ENCODE measurements around the gene GALNT15.
A peak's percentile ranks its signal among the peaks of the same experiment; 100 is the strongest.

The GALNT15 gene

DNA sequence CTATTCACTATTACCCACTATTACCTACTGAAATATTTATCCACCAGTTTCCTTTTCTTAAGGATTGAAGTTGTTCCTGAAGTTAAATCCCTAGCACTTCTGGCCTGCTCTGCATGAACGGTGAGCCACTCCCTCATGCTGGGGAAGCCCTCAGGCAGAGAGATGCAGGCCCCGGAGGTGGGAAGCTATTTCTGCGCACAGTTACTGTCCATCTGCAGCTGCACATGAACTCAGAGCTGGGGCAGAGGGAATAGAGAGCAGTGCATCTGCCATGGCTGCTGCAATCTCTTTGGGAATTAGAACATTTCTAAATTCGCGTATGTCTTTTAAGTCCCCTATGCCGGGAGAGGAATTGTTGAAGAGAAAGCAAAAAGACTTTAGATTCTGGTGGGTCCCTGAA lies 6.3 kb upstream of the GALNT15 start:
- DNase-seq (ENCODE audit: low read depth) = no peak

DNA sequence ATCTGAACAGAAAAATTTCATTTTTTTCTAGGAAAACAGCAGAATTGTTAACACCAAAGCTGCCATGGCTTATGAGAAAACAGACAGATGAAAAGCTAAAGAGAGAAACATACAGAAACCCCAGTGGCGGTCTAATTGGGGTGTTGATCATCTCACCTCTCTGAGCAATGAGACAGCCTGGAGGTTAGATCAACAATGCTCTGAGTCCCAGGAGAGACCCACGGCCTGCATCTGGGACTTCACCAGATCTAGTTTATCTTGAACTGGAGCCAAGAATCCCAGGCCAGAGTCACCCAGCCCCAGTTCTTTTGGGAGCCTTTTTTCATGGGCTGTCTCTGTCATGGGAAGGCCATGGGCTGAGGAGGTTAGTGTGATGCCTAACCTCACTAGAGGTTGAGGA lies 3.5 kb upstream of the GALNT15 start:
- no peak for DNase-seq (ENCODE audit: low read depth)

DNA sequence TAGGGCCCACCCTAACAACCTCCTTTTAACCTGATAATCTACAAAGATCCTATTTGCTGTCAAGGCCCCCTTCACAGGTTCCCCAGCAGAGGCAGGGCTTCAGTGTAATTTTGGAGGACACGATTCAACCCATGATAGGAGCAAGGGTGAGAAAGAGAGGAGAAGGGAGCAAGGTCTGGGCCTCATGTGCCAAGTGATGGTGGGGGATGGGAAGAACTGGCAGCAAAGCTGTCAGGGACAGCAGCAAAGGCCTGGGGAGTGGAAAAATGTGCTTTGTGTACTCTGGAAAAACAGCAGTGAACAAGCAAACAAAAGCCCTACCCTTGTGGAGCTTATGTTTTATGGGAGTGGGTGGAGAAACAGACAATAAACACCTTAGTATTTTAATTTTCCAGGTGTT lies 2.7 kb upstream of the GALNT15 start:
- no peak for DNase-seq (ENCODE audit: low read depth)

DNA sequence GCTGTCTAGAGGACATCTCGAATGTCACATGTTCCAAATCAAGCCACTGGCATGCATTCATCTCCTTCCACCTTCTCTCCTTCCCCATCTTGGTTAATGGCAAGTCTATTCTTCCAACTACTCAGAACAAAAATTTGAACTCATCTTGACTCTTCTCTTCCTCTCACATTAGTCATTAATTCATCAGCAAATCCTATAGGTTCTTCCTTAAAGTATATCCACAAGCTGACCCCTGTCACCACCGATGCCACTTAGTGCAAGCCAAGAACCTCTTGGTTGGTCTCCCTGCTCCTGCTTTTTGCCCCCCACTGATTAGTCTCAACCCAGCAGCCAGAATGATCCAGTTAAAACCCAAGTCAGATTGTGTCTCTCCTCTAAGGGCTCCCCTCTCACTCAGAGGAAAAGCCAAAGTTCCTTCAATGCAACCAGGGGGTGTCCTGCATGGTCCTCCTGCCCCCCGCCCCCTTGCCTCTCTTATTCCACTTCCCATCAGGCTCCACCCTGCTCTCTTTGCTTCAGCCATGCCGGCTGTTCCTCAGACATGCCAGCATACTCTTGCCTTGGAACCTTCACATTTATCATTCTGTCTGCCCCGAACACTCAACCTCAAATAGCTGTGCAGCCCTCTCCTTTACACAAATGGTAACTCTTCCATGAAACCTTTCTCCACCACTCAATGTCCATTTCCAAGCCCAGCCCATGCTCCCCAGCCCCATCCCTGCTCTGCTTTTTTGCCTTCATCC lies 1.0 kb upstream of the GALNT15 start:
- DNase-seq (ENCODE audit: low read depth) = no peak

DNA sequence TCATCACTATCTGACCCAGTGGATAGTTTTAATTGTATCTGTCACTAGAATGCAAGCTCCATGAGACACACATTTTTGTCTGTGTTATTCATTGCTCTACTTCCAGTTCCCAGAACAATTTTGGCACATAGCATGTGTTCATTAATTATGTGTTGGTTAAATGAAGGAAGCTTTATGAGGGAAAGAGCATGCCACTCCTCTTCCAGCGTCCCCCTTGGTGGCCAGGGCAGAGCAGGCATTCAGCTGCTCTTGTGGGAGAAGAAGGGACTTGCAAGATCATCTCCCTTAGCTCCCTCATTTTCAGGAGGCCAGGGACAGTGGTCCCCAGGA lies 489 bp upstream of the GALNT15 start:
- DNase-seq (ENCODE audit: low read depth) = no peak

DNA sequence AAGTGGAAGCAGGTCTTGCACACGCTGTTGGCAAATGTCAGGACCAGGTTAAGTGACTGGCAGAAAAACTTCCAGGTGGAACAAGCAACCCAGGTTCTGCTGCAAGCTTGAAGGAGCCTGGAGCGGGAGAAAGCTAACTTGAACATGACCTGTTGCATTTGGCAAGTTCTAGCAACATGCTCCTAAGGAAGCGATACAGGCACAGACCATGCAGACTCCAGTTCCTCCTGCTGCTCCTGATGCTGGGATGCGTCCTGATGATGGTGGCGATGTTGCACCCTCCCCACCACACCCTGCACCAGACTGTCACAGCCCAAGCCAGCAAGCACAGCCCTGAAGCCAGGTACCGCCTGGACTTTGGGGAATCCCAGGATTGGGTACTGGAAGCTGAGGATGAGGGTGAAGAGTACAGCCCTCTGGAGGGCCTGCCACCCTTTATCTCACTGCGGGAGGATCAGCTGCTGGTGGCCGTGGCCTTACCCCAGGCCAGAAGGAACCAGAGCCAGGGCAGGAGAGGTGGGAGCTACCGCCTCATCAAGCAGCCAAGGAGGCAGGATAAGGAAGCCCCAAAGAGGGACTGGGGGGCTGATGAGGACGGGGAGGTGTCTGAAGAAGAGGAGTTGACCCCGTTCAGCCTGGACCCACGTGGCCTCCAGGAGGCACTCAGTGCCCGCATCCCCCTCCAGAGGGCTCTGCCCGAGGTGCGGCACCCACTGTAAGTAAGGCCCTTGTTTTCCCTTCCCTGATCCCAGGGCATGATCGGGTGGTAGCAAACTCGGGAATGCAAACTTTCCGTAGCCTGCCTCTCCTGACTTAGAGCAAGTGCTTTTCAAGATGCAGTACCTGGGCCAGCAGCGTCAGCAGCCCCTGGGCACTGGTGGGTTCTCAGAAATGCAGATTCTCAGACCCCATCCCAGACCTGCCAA lies 759 bp downstream of the GALNT15 start:
- DNase-seq (ENCODE audit: low read depth) = no peak

DNA sequence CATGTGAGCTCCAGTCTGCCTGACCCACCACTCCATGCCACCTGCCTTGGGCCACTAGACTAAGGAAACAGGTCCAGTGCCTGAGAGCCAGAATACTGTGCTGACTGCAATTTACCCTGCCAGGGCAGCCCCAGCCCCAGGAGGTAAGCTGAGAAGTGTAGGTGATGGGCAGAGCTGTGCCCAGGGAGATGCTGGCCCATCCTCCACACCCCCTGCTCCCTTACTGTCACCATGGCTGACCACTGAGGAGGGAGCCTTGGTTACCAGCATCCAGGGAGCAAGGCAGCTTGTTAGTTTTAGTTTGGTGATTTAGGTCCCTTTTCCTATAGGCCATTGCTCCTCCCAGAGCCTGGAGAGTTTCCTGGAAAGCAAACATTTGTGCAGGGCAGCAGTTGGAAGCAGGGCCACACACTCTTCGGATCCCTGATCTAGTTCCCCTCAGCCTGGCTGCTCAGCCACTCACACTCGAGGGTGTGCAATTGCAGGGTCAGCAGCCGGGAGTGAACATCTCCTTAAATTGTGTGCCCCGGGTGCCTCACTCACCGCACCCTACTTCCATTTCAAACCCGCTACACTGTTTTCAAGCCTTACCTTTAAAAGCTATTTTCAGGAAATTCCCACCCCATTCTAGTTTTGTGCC lies 2.0 kb downstream of the GALNT15 start:
- no peak for DNase-seq (ENCODE audit: low read depth)

DNA sequence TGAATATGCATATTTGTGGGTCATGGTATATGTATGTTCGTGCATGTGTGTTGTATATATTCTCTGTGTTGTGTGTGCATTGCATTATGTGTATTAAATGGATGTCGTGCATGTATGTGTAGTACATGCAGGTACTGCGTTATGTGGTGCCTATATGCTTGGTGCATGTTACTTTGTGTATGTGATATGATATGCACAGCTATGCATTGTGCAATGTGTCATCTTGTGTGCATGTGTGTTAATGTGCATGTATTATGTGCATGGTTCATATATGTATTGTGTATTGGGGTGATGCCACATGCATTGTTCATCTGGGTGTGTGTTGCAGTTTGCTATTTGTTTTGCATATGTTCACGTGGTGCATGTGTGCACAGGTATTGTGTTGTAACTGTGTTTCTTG lies 2.9 kb downstream of the GALNT15 start:
- DNase-seq (ENCODE audit: low read depth) = no peak

DNA sequence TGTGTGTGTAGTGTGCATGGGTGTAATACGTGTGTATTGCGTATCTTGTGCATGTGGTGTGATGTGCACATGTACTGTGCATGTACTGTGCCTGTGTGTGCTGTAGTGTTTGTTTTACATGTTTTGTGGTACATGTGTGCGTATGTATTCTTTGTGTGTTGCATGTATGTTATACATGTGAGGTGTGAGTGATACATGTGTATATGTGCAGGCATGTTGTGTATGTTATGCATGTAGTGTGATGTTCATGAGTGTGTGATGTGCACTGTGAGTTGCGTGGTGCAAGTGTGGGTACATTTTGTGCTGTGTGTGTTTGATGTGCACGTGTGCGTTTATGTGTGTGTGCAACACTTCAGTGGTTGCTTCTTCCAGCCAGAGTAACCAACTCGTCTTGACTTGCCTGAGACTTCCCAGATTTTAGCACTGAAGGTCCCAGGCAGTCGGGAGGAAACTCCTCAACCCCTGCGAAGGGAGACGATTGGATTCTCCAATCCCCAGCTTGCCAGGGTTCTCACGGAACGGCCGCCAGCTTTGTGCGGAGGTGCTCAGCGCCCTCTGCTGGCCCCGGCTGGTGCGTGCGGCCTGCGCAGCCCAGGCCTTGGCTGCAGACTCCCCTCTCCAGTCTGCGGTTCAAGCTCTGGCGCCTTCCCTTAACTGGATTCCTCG lies 3.6 kb downstream of the GALNT15 start:
- DNase-seq (ENCODE audit: low read depth) = peak; percentile 26

DNA sequence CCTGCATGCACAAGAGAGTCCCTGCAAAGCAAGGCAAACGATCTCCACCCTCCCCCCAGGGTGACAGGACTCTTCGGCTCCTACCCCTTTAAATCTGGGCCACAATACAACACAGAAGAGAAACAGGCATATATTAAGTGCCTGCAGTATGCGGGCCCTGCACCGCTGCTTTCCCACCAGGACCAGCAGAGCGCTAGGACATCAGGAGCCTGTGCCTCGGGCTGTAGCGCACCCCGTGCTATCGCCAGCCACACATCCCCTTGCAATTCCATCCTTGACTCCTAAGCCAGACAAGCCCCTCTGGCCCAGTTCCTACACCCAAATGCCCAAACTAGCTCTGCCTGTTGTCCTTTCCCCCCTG lies 4.1 kb downstream of the GALNT15 start:
- DNase-seq (ENCODE audit: low read depth) = no peak

DNA sequence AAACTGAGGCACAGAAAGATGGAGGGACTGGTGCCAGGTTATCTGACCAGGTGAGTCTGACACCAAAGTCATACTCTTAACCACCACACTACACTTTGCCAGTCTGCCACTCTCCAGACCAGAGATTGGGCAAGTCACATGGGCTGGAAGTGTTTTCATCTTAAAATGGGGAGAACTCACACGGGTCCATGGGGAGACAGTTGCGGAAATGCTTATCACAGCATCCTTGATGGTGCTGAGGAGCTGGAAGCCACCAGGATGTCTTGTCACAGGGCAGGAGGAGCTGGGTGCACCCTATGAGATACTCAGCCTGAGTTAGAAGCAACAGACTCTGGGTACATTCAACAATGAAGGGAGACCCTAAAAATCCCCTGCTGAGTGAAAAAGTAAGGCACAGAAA lies 4.8 kb downstream of the GALNT15 start:
- DNase-seq (ENCODE audit: low read depth) = no peak

DNA sequence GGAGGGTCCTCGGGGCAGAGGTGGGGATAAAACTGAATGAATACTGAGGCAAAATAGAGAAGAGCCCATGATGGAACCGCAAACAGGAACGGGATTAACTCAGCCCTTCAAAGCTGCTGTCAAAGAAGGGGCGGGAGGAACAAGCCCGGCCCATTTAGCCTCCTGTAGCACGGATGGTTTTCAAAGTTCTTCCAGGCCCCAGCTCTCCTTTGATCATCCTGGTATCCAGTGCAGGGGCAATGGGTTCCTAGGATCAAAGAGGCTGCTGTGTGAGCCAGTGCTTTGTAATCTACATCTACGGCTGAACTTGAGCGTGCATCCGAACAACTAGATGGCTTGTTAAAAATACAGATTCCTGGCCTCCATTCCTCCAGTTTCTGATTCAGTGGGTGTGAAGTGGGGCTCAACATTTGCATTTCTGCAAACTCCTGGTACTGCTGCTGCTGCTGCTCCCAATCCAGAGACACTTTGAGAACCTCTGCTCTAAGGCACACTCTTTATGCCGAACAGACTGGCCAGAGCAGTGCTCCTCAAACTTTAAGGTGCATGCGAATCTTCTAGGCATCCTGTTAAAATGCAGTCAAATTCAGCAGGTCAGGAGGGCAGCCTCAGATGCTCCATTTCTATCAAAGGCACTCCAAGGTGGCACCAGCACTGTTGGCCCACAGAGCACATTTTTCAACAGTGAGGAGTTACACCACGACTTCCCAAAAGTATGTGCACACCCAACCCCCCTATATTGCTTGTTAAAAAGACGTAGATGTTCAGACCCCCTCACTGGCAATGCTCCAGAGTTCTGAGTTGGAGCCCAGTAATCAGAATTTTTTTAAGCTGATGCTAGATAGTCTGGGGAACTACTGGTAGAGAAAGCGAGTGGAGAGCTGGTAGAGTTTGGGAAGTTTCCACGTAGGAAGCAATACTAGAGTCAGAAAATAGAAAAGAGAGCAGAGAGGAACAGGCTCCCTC lies 5.6 kb downstream of the GALNT15 start:
- DNase-seq (ENCODE audit: low read depth) = no peak

DNA sequence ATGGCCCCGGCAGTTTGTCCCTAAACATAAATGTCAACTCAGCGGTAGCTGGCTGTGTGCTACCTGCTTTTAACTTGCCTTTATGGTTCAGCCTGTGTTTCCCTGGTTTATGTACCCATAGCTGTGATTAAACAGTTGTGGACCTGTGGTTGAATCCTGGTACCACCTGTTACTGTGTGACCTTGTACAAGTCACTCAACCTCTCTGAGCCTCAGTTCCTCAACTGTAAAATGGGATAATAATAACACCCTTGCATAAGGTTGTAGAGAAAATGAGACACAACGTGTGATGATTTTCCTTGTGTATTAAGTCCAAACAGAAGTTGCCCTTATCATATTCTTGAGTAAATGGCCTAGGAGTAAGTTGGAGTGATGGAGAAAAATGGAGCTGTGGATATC lies 6.3 kb downstream of the GALNT15 start:
- DNase-seq (ENCODE audit: low read depth) = no peak

DNA sequence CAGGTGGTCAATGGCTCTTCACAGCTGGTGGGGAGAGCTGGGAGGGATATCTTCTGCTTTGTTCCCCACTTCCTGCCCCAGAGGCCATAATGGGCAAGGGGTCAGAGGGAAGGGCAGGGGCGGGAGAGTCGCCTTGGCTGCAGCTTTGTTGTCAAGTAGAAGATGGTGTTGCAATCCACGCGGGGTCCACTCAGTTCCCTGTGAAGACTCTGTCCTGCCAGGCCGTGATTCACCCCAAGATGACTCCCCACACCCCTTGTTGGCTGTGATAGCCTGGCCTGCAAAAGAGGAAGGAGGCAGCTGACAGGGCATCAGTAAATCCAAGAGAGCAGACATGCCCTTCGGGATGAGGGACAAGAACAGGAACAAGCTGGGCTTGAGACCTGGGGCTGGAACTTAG lies 6.9 kb downstream of the GALNT15 start:
- DNase-seq (ENCODE audit: low read depth) = no peak

DNA sequence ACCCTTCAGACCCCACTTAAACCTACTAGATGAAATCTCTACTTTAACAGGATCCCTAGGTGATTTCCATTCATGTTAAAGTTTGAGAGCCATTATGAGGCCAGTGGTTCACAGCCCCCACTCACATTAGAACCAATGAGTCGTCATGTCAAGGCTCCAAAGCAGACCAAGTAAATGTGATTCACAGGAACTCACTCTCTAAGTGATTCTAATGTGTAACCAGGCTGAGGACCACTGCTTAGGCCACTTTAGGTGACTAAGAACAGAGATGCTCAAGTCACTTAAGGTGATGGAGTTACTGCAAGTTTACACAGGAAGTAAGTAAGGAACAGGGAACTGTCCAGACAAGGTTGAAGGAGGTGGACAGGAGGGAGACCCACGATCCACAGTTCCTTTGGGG lies 7.7 kb downstream of the GALNT15 start:
- no peak for DNase-seq (ENCODE audit: low read depth)

DNA sequence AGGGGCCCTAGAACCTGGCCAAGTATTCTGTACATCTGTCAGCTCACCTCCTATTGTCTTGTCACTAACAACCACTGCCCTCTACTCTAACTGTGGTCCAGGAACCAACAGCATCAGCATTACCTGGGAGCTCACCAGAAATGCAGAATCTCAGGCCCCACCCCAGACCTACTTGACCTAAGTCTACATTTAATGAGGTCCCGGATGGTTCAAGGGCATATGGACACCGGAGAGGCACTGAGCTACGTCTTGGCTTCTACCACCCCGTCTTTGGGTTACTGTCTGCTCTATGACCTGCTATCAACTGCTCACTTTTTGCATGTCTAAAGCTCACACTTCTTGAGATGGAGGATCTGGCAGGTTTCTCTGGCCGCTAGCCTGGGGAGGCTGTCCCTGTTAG lies 8.1 kb downstream of the GALNT15 start:
- no peak for DNase-seq (ENCODE audit: low read depth)

DNA sequence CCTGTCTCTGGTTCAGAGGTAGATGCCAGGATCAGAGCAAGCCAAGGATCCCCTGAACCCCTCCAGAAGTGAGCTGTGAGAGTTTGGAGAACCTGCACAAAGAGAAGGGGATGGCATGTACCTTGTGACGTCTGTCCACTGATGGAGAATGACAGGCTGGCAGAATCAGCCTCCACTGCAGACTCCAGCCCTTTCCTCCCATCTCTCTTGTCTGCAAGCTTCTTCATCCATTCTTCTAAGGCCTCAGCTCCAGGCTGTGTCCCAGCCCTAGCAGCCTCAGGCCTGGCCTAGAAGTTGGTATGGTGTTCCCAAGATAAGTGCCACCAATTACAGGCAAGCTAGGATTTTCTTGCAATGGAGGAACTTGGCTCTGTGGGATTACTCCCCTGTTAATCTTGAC lies 8.6 kb downstream of the GALNT15 start:
- no peak for DNase-seq (ENCODE audit: low read depth)

DNA sequence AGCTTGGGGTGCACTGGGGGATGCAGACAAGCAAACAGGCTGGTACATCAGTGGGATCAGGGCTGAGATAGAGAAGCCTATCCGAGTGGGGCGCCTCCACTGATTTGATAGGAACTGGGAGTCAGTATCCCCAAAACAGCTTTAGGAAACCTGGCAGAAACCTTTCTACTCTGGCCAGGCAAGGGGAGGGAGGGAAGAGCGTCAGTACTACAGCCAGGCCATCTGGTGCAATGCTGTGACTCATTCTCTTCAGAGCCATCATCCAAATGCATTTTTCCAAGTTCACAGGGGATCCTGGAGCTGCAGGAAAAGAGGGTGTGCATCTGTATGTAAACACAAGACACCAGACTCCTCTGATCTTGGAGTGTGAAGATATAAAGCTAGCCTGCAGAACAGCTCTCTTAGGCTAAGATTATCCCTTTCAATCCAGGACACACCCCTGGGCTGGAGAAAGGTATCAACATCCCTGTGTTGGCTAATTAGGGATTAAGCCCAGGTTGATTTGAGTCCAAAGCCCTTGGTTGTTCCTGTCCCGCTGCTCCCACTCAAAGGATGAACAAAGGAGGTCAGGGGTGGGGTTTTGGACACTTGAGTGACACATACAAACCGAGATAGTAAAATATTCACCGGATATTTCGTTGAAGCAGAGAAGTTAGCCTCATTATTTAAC lies 9.3 kb downstream of the GALNT15 start:
- no peak for DNase-seq (ENCODE audit: low read depth)

DNA sequence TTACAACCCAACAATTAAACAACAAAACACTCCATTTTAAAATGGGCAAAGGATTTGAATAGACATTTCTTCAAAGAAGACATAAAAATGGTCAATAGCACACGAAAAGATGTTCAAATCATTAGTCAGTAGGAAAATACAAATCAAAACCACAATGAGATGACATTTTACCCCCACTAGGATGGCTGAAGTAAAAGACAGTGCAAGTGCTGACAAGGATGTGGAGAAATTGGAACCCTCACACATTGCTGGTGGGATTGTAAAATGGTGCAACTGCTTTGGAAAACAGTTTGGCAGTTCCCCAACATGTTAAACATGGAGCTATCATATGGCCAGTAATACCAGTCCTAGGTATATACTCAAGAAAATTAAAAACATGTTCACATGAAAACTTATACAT lies 11.6 kb downstream of the GALNT15 start:
- no peak for DNase-seq (ENCODE audit: low read depth)

DNA sequence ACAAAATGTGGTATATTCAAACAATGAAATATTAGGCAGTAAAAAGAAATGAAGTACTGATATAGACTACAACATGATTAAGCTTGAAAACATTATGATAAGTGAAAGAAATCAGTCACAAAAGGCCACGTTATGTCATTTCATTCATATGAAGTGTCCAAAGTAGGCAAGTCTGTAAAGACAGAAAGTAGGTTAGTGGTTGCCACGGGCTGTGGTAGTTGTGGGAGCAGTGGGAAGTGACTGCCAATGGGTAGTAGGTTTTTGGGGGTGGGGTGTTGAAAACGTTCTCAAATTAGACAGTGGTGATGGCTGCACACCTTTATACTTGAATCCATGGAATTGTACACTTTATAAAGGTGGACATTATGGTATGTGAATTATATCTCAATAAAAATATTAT lies 12.1 kb downstream of the GALNT15 start:
- no peak for DNase-seq (ENCODE audit: low read depth)

DNA sequence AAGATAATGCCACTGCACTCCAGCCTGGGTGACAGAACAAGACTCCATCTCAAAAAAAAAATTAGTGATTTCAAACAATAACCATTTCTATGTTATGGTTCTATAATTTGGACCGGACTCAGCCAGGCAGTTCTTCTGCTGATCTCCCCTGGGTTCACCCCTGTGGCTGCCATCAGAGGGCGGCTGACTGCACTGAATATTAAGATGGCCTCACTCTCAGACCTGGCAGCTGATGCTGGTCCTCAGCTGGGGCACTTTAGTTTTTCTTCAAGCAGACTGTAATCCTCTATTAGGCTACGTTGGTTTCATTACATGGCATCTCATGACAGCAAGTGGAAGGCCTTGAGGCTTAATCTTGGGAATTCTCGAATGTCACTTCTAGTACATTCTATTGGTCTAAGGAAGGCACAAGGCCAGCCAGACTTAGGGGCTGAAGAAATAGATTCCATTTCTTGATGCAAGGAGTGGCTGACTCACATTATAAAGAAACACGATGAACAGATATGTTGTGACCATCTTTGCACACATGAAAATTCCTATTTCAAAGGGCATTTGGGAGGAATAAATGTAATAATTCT lies 12.8 kb downstream of the GALNT15 start:
- no peak for DNase-seq (ENCODE audit: low read depth)
